Keratinocyte (primary cell): ENCODE measurements around the gene ABLIM2. TPM values are rescaled to one million over a fixed set of nuclear protein-coding genes. Genes with fewer than 3 reads are reported as not detected.

ENCODE experiments used
- DNase-seq: peaks from one replicate; pipeline ENCODE4 v3.0.0-alpha.2; 2011; ENCODE audit warnings: low read depth, missing footprints, low spot score
- FAIRE-seq: peaks from 2 replicates; lab custom pipeline; 2011; peaks lifted over from hg19 to GRCh38; lab: Jason Lieb, UNC
- H2AFZ ChIP-seq: 2 replicates; pipeline ENCODE4 v1.6.0; 2012; ENCODE audit warnings: low read length, control low read depth, inconsistent platforms; ENCODE audit not compliant: control insufficient read depth
- H3K27ac ChIP-seq: 2 replicates; pipeline ENCODE4 v1.5.1; 2011; ENCODE audit warnings: low read length; ENCODE audit not compliant: control insufficient read depth, insufficient read depth
- H3K27me3 ChIP-seq: 3 replicates; pipeline ENCODE4 v1.6.0; 2011; ENCODE audit warnings: low read length; ENCODE audit not compliant: control insufficient read depth, insufficient read depth; ENCODE audit errors: extremely low read depth
- H3K36me3 ChIP-seq, 2 experiments: 2 replicates in 1 of 2; 3 replicates in 1 of 2; pipeline ENCODE4 v1.5.1; 2011; ENCODE audit warnings: low read length in 2 of 2, mild to moderate bottlenecking in 1 of 2; ENCODE audit not compliant: control insufficient read depth in 2 of 2, insufficient read depth in 2 of 2; ENCODE audit errors: extremely low read depth in 1 of 2
- H3K4me1 ChIP-seq: 3 replicates; pipeline ENCODE4 v1.5.1; 2011; ENCODE audit warnings: low read length; ENCODE audit not compliant: control insufficient read depth, insufficient read depth; ENCODE audit errors: extremely low read depth
- H3K4me2 ChIP-seq: 3 replicates; pipeline ENCODE4 v1.6.0; 2011; ENCODE audit warnings: low read depth, low read length; ENCODE audit not compliant: control insufficient read depth, insufficient read depth; ENCODE audit errors: extremely low read depth
- H3K4me3 ChIP-seq, 3 experiments: fragments of 200-600 bp in 1 of 3; sonication (generic) in 1 of 3; 2 replicates in 2 of 3; 3 replicates in 1 of 3; pipeline ENCODE4 v1.5.1; 2011 to 2016; ENCODE audit warnings: low read length in 3 of 3, mild to moderate bottlenecking in 3 of 3, control low read depth in 2 of 3, inconsistent platforms in 1 of 3, low read depth in 1 of 3, mixed read lengths in 1 of 3, mixed run types in 1 of 3, moderate library complexity in 1 of 3; ENCODE audit not compliant: control insufficient read depth in 2 of 3, insufficient read depth in 2 of 3; ENCODE audit errors: extremely low read depth in 1 of 3
- H3K79me2 ChIP-seq: 2 replicates; pipeline ENCODE4 v1.6.0; 2012; ENCODE audit warnings: low read length; ENCODE audit not compliant: control insufficient read depth, insufficient read depth
- H3K9ac ChIP-seq: 3 replicates; pipeline ENCODE4 v1.6.0; 2011; ENCODE audit warnings: low read length; ENCODE audit not compliant: control insufficient read depth, insufficient read depth; ENCODE audit errors: extremely low read depth
- H3K9me1 ChIP-seq: 3 replicates; pipeline ENCODE4 v1.6.0; 2011; ENCODE audit warnings: low read length; ENCODE audit not compliant: control insufficient read depth, insufficient read depth; ENCODE audit errors: extremely low read depth
- H3K9me3 ChIP-seq: 2 replicates; pipeline ENCODE4 v1.5.1; 2012; ENCODE audit warnings: low read depth, low read length; ENCODE audit not compliant: control insufficient read depth
- H4K20me1 ChIP-seq: 3 replicates; pipeline ENCODE4 v1.6.0; 2011; ENCODE audit warnings: low read length; ENCODE audit not compliant: control insufficient read depth, insufficient read depth; ENCODE audit errors: extremely low read depth
- CTCF ChIP-seq, 3 experiments: IDR thresholded peaks in 1 of 3; conservative IDR thresholded peaks in 1 of 3; optimal IDR thresholded peaks in 1 of 3; 2 replicates in 2 of 3; 3 replicates in 1 of 3; pipeline versions ENCODE3 to v1.5.1; 2011; ENCODE audit warnings: low read length in 3 of 3, mild to moderate bottlenecking in 3 of 3, moderate library complexity in 2 of 3, control low read depth in 1 of 3, inconsistent platforms in 1 of 3; ENCODE audit not compliant: insufficient read depth in 2 of 3; ENCODE audit errors: extremely low read depth in 1 of 3
- EZH2 ChIP-seq: IDR thresholded peaks from one replicate; pipeline ENCODE4 v1.6.1; 2012; ENCODE audit warnings: inconsistent platforms, mild to moderate bottlenecking, low read length, moderate library complexity
- dilution Hi-C: fragments of 300-500 bp; cut with MboI; formaldehyde crosslinking; loops from one replicate; pipeline ENCODE4 v1.7.0; 2020; ENCODE audit warnings: low sequenced_read_pairs; ENCODE audit not compliant: extremely low pct_ligation_motif_present
- polyA plus RNA-seq, 5 experiments: library from polyadenylated mRNA; depleted of rRNA in 3 of 5; stranded (reverse) in 3 of 5; stranded (forward) in 1 of 5; unstranded in 1 of 5; fragments of >200 nt; gene quantifications; 1 replicate in 1 of 5; 2 replicates in 3 of 5; 3 replicates in 1 of 5; pipeline versions ENCODE4 v1.2.1 to v1.2.3, GENCODE V29; 2011 to 2012; ENCODE audit warnings: missing spikeins in 2 of 5, low read depth in 1 of 5, low replicate concordance in 1 of 5

ABLIM2 gene
- polyA plus RNA-seq, 1 donor (not counting 4 experiments of a cell fraction or from before 2014, with no cell fraction given), result 0.94 TPM

GRCh38 chr4:8055206-8055605, 103.4 kb downstream of the ABLIM2 start:
- Histone ChIP-seq H3K9me1 (no peaks in the 10 kb centered on the region), H3K4me2 (no peak overlapping the region), H3K4me3 (no peak overlapping the region), H3K9ac (no peak overlapping the region), H3K27ac (no peak overlapping the region), H2AFZ (no peak overlapping the region), H3K79me2 (no peaks in the 10 kb centered on the region), H3K4me1 (no peaks in the 10 kb centered on the region), H3K9me3 (peaks cover 2% of the 10 kb centered on the region), H3K36me3 (no peaks in the 10 kb centered on the region), H4K20me1 (no peaks in the 10 kb centered on the region), H3K27me3 (peaks cover 4% of the 10 kb centered on the region)
- TF ChIP-seq CTCF (optimal IDR thresholded peaks at IDR 0.05 in 1 of 3, IDR thresholded peaks at IDR 0.05 in 1 of 3, conservative IDR thresholded peaks at IDR 0.05 in 1 of 3; ENCODE audit: extremely low read depth in 1 of 3, insufficient read depth in 2 of 3, low read length in 3 of 3) (no peak), EZH2 (no peak)
- FAIRE-seq (no peak), DNase-seq (no peak)
- dilution Hi-C loops, result no loop called here

GRCh38 chr4:8053688-8054449, 104.7 kb downstream of the ABLIM2 start:
- H3K4me2 ChIP-seq, result no peak overlapping the region
- no peaks in the 10 kb centered on the region for H3K36me3 ChIP-seq
- H3K4me1 ChIP-seq, result no peaks in the 10 kb centered on the region
- dilution Hi-C loops, result no loop called here
- H3K9me1 ChIP-seq, result no peaks in the 10 kb centered on the region
- no peak overlapping the region for H3K4me3 ChIP-seq
- no peak overlapping the region for H2AFZ ChIP-seq
- H3K27me3 ChIP-seq, result peaks cover 7% of the 10 kb centered on the region
- H3K9me3 ChIP-seq, result peaks cover 2% of the 10 kb centered on the region
- H3K79me2 ChIP-seq, result no peaks in the 10 kb centered on the region
- no peaks in the 10 kb centered on the region for H4K20me1 ChIP-seq
- H3K27ac ChIP-seq, result no peak overlapping the region
- FAIRE-seq, result no peak
- no peak for DNase-seq
- no peak overlapping the region for H3K9ac ChIP-seq
- TF ChIP-seq EZH2 (no peak), CTCF (optimal IDR thresholded peaks at IDR 0.05 in 1 of 3, IDR thresholded peaks at IDR 0.05 in 1 of 3, conservative IDR thresholded peaks at IDR 0.05 in 1 of 3; ENCODE audit: extremely low read depth in 1 of 3, insufficient read depth in 2 of 3, low read length in 3 of 3) (no peak)
